GM18870 (cell line): ENCODE data around the gene PTPRG.
A peak's percentile ranks its signal among the peaks of the same experiment; 100 is the strongest.

ENCODE experiments used
- ATAC-seq: cut with Tn5 transposase; IDR thresholded peaks from one replicate; pipeline ENCODE4 v1.9.1; 2021; ENCODE audit warnings: moderate library complexity; ENCODE audit not compliant: unreplicated experiment

PTPRG gene

GRCh38 chr3:61855211-61855610, 293.8 kb downstream of the PTPRG start:
- ATAC-seq, result no peak

DNA sequence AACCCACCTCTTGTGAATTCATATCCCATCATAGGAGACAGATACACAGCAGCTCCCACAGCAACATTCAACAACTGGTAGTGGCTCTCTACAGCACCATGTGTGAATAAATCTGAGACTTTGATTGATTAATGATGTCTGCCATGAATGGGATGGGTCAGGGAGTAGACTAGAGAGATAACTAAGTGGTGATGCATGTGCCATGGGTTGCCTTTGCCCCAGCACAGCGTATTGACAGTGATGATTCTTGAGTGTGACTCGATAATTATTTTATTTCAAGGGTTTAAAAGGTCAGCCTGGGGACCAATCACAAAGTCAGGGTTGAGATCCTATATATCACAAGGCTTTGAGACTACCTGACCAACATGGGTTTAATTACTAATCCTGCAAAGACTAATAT, 295.9 kb downstream of the PTPRG start:
- ATAC-seq, result no peak

GRCh38 chr3:61858054-61858453, 296.7 kb downstream of the PTPRG start:
- ATAC-seq, result no peak

- no peak for ATAC-seq
Observed at GRCh38 chr3:61861410-61861809, 300.0 kb downstream of the PTPRG start.

DNA sequence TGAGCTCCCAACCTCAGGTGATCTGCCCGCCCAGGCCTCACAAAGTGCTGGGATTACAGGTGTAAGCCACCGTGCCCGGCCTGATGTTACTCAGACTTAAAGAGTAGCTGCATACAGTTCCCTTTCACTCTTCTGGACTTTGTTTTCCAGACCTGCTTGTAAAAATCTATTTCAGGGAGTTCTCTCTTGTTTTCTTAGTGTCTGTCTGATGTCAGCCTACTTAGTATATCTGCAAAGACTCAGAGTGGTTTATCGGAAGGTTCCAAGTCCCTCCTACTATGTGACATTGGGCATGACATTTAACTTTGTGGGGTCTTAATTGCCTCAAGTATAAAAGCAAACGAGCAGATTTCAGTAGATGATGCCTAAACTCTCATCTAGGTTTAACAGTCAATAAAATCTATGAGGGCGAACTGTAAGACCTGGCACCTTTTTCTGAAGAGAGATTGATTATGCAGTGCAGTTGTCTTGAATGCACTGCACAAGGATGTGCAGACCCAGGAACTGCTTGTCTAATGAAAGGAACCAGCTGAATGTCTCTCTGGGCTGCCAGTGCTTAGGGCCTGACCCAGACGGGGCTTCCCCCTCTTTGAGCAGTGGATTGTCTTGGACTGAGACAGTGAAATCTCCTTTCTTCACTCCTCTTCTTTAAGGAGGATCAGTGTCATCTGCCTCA, 301.4 kb downstream of the PTPRG start:
- ATAC-seq, result no peak

- ATAC-seq, result no peak
Observed at GRCh38 chr3:61863579-61863978, 302.2 kb downstream of the PTPRG start.

DNA sequence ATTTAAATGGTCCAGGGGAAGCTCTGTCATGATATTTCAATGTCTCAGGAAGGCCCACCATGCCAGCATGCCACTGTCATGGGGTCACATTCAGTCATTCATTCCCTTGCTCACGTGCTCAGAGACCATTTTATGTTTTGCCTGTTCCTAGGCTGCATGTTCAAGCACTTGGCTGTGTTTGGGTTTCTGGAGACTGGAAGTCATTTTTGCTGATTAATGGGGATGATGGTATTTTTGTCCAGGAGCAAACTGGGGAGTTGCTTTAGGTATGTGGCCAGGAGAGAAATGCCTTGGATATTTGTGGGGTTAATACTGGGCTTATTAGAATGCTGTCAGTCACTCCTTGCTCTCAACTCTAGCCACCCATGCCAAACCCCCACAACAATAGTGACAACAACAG, 303.5 kb downstream of the PTPRG start:
- no peak for ATAC-seq

- ATAC-seq, result no peak
Observed at GRCh38 chr3:61865466-61866152, 304.2 kb downstream of the PTPRG start.

DNA sequence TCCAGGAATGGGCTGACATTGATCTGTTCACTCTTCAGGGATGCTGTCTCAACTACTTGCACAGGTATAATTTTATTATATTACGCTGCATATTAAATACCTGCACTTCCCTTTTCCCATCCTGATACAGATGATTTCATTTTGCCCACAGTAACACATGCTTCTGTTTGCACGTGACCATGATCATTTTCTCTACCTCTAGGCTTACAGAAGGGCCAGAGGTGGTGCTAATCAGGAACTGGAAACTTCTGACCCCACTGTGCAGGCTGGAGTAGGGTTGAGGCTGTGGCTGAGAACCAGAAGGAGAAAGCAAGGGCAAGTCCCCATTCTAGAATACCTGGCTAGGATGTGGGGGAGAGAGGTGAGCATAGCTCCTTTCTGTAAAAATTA, 304.8 kb downstream of the PTPRG start:
- no peak for ATAC-seq

DNA sequence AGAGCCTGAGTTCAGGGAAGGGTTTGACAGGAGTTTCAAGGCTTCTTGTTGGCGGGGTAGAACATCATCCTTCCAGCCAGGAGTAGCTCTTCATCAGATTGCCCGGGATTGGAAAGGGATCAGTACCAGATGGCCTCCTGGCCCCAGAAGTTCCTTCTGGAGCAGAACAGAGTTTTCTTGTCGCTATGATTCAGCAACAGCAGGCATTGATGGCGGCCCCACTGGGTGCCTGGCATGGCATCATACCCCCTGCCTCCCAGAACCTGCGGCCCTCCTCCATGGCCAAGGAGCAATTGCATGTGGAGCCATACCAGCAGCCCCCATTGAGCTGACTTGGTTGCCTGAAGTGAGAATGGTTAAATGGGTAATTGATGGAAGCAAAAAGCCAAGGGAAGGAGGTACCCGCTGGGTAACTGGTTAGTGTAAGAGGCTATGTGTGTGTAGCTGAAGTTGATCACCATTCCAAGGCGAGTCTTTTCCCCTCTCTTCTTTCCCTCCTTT, 305.6 kb downstream of the PTPRG start:
- ATAC-seq, result no peak

DNA sequence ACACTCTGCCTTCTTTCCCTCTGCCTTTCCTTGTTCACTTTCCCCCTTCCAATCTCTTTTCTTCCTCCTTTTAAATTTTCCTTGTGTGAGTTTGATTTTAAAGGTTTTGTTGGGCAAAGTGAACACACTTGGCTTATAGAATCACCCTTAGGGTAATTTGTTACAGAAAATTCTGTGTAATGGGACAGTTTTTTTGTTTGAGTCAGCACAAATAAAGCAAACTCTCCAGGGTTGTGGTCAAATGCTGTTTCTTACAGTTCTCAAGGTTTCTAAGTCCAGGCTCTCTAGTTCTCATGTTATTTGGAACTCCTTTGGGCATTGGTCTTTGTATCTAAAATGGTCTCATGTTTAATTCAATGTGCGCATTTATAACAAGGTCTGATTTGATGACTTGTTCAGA, 307.1 kb downstream of the PTPRG start:
- no peak for ATAC-seq

- ATAC-seq, result no peak
Observed at GRCh38 chr3:61869371-61869770, 308.0 kb downstream of the PTPRG start.

DNA sequence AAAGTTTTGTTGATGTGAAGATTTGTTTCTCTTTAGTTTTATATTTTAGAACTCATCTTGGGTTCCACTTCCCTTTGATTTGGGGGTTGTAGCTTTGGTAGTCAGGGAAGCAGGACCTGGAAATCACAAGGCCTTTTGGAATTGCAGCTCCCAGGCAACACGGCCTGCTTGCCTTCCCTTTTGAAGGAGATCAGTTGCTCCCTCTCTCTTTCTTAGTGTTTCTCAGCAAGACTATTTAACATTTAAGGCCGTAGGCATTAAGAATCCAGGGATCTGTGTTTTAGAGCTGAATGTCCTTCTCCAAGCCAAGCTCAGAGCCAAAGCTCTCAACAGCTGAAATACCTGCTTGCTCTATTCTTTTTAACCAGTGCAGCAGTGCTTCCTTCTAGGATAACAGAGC, 310.3 kb downstream of the PTPRG start:
- no peak for ATAC-seq

- ATAC-seq, result no peak
Observed at GRCh38 chr3:61872077-61872706, 310.8 kb downstream of the PTPRG start.

GRCh38 chr3:61875046-61875844, 313.9 kb downstream of the PTPRG start:
- no peak for ATAC-seq

DNA sequence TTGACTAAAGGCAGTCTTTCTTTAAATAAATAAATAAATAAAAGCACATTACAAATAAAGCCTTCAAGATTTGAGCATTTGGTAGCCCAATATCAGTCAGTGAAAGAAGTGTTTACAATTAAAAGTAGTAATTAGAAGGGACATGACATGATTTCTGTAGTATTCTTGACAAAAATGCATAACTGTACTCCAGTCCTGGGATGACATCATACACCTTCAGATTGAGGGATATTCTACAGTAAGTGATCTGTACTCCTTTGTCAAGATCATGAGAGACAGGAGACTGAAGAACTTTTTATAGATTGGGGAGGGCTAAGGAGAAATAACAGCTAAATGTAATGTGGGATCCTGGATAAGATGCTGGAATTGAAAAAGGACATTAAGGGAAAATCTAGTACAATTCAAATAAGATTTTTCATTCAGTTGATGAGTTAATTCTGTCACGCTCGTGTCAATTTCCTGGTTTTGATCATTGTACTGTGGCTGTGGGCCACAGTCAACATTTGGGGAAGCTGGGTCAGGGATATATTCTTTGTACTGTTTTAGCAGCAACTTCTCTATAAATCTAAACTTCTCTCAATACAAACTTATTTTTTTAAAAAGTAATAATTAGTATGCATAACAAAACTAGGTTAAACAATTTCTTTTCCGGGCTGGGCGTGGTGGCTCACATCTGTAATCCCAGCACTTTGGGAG, 314.8 kb downstream of the PTPRG start:
- no peak for ATAC-seq

- ATAC-seq, result no peak
Observed at GRCh38 chr3:61876797-61877196, 315.4 kb downstream of the PTPRG start.

DNA sequence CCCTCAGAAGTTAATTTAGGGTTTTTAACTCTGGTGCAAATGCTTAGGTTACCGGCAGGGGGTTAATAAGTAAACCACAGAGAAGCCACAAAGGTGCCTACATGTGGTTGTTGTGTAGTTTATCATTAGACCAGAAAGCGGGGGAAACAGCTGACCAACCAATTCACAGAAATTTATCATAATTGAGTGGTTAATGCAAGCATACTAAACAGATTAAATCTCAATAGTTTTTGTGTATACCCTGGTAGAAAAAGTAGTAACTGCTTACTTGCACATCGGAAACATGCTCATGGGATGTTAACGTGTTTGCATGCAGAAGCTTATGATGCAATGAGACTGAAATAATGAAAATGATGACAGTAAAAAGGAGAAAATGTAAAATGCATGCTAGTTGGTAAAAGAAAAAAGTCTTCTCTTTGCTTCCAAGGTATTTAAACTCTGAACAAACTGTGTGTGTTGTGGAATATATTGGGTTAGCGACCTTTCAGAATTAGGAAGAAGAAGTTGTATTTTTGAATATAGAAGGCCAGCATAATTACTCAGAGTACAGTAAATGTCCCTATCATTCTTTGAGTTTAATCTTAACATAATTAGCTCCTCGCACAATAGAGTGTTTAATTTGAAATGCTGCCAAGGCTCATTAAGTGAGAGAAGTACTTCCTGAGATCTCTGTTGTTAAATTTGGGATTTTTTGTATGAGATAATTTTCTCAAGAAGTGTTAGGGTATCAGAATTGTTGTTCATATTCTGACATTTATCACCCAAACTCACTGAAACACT, 316.2 kb downstream of the PTPRG start:
- peak; percentile 95 for ATAC-seq

- ATAC-seq, result no peak
Observed at GRCh38 chr3:61882253-61882652, 320.9 kb downstream of the PTPRG start.

DNA sequence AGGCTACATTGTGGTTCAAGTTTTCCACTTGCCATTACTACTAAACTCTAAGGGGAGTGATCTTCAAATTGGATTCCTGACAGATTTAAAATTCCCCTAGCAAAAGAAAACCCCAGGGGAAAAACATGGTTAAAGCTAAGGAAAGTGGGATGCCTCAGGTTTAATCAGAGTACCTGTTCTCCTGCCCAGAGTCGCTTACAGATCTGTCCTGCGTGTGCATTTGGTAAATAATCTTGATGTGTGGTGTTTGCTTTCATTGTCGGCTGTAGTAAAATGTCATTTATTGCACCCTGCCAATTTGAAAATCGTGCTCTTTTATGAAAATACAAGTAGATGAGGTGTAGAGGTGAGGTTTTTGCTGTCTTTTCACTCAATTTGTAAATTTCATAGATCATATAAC, 323.4 kb downstream of the PTPRG start:
- ATAC-seq, result no peak
